OCI-LY7 (cell line): Measurements from ENCODE around the gene THOP1. TPM values are rescaled to one million over a fixed set of nuclear protein-coding genes. Genes with fewer than 3 reads are reported as not detected.

Experiments
- BruUV-seq: library from RNA; stranded (reverse); fragments of 400-500 nt; replicated peaks from 2 replicates; lab custom pipeline; 2021; lab: Mats Ljungman, UMichigan
- CTCF ChIA-PET: fragments of 300-600 bp; sonication (Branson Sonifier 250); formaldehyde crosslinking; loops from one replicate; lab custom pipeline; 2022; ENCODE audit warnings: antibody characterized with exemption; ENCODE audit not compliant: unreplicated experiment; lab: Charles Lee
- POLR2A ChIA-PET: fragments of 300-600 bp; sonication (Branson Sonifier 250); formaldehyde crosslinking; loops from one replicate; lab custom pipeline; 2022; ENCODE audit warnings: antibody characterized with exemption; lab: Charles Lee
- DNase-seq: peaks from one replicate; pipeline ENCODE4 v3.0.0-alpha.2; 2015; ENCODE audit warnings: low spot score
- H2AFZ ChIP-seq: fragments of 200-600 bp; sonication (generic), shearing (Covaris generic); 2 replicates; pipeline ENCODE4 v1.6.1; 2014; ENCODE audit warnings: mild to moderate bottlenecking, antibody characterized with exemption, low read length, moderate library complexity
- H3K27ac ChIP-seq: fragments of 200-600 bp; sonication (generic); 2 replicates; pipeline ENCODE4 v1.5.1; 2014; ENCODE audit warnings: mixed run types, low read depth, mild to moderate bottlenecking, moderate library complexity, low read length, inconsistent platforms; ENCODE audit not compliant: poor library complexity, severe bottlenecking
- H3K36me3 ChIP-seq: fragments of 200-600 bp; sonication (generic); 2 replicates; pipeline ENCODE4 v1.6.1; 2014; ENCODE audit warnings: mild to moderate bottlenecking, antibody characterized with exemption, low read length, moderate library complexity, mixed read lengths; ENCODE audit not compliant: insufficient read depth
- H3K4me1 ChIP-seq: fragments of 200-600 bp; sonication (generic); 2 replicates; pipeline ENCODE4 v1.5.1; 2014; ENCODE audit warnings: mild to moderate bottlenecking, low read length; ENCODE audit not compliant: insufficient read depth, poor library complexity, severe bottlenecking
- H3K4me2 ChIP-seq: fragments of 200-600 bp; sonication (generic); 2 replicates; pipeline ENCODE4 v1.6.1; 2014; ENCODE audit warnings: mild to moderate bottlenecking, low read length
- H3K4me3 ChIP-seq: fragments of 200-600 bp; sonication (generic); 2 replicates; pipeline ENCODE4 v1.5.1; 2014; ENCODE audit warnings: mild to moderate bottlenecking, low read depth, low read length; ENCODE audit not compliant: poor library complexity, severe bottlenecking
- H3K79me2 ChIP-seq: fragments of 200-600 bp; sonication (generic); 2 replicates; pipeline ENCODE4 v1.6.1; 2016; ENCODE audit warnings: low read depth, mild to moderate bottlenecking, low read length, moderate library complexity, mixed read lengths; ENCODE audit not compliant: insufficient read depth
- H3K9me2 ChIP-seq: fragments of 200-600 bp; sonication (generic); 2 replicates; pipeline ENCODE4 v1.6.1; 2016; ENCODE audit warnings: mild to moderate bottlenecking, low read length, mixed read lengths; ENCODE audit not compliant: insufficient read depth
- H3K9me3 ChIP-seq: fragments of 200-600 bp; sonication (generic); 2 replicates; pipeline ENCODE4 v1.6.1; 2014; ENCODE audit warnings: mild to moderate bottlenecking, mixed run types, low read length, mixed read lengths
- H4K20me1 ChIP-seq: fragments of 200-600 bp; sonication (generic); 2 replicates; pipeline ENCODE4 v1.6.1; 2014; ENCODE audit warnings: mild to moderate bottlenecking, antibody characterized with exemption, low read length, moderate library complexity, mixed read lengths; ENCODE audit not compliant: insufficient read depth
- CTCF ChIP-seq: fragments of 200-600 bp; sonication (generic); conservative IDR thresholded peaks from 2 replicates; pipeline ENCODE4 v1.5.1; 2014; ENCODE audit warnings: mild to moderate bottlenecking, antibody characterized with exemption, low read length, moderate library complexity, mixed read lengths
- EZH2phosphoT487 ChIP-seq: fragments of 200-600 bp; sonication (generic); IDR thresholded peaks from 2 replicates; pipeline ENCODE4 v1.6.1; 2018; ENCODE audit warnings: low read depth, borderline replicate concordance, mild to moderate bottlenecking, mixed run types, antibody characterized with exemption, low read length, moderate library complexity, mixed read lengths
- intact Hi-C: fragments of 100-400 bp; cut with micrococcal nuclease; formaldehyde crosslinking; loops from one replicate; pipeline ENCODE4 v1.10.0; 2022; ENCODE audit not compliant: unreplicated experiment
- total RNA-seq, 2 experiments: library from RNA; depleted of rRNA in 1 of 2; stranded (reverse); fragments of >200 nt in 1 of 2; shearing (Covaris generic) in 1 of 2; gene quantifications; 2 replicates each; pipeline ENCODE4 v1.2.3, GENCODE V29; 2014 to 2022

The THOP1 gene
- total RNA-seq, 2 experiments from 2014 or later = 170 to 191 TPM

GRCh38 chr19:2858864-2859263 is 73.6 kb downstream of the THOP1 start:
- POLR2A ChIA-PET = no interaction called here
- H3K4me2 ChIP-seq = no peak overlapping the region
- no peaks in the 10 kb centered on the region for H3K9me2 ChIP-seq
- no peak overlapping the region for H2AFZ ChIP-seq
- CTCF ChIA-PET = no interaction called here
- H3K79me2 ChIP-seq = no peaks in the 10 kb centered on the region
- TF ChIP-seq EZH2phosphoT487 (no peak), CTCF (no peak)
- no peaks in the 10 kb centered on the region for H3K9me3 ChIP-seq
- H3K4me1 ChIP-seq = peaks cover 3% of the 10 kb centered on the region
- no peaks in the 10 kb centered on the region for H4K20me1 ChIP-seq
- intact Hi-C loops = no loop called here
- H3K36me3 ChIP-seq = peaks cover 11% of the 10 kb centered on the region
- no TSS peak for BruUV-seq
- no peak overlapping the region for H3K4me3 ChIP-seq
- no peak for DNase-seq
- H3K27ac ChIP-seq = no peak overlapping the region

GRCh38 chr19:2863816-2864215 is 78.5 kb downstream of the THOP1 start:
- no peak overlapping the region for H2AFZ ChIP-seq
- ChIA-PET CTCF (no interaction called here), POLR2A (no interaction called here)
- no peaks in the 10 kb centered on the region for H4K20me1 ChIP-seq
- DNase-seq = no peak
- no peaks in the 10 kb centered on the region for H3K4me1 ChIP-seq
- H3K79me2 ChIP-seq = no peaks in the 10 kb centered on the region
- intact Hi-C loops = no loop called here
- no peak overlapping the region for H3K27ac ChIP-seq
- TF ChIP-seq CTCF (no peak), EZH2phosphoT487 (no peak)
- no peak overlapping the region for H3K4me3 ChIP-seq
- no peaks in the 10 kb centered on the region for H3K9me2 ChIP-seq
- no TSS peak for BruUV-seq
- no peaks in the 10 kb centered on the region for H3K9me3 ChIP-seq
- H3K4me2 ChIP-seq = no peak overlapping the region
- H3K36me3 ChIP-seq = no peaks in the 10 kb centered on the region

Other genes with a start within 250 kb of the THOP1 start
- 14.2 and 15.3 TPM in 2 replicates for gene GNG7, start 82.8 kb upstream of the THOP1 start, total RNA-seq (2014; rRNA removed; shearing (Covaris generic))
- 13.9 and 15.6 TPM in 2 replicates for gene GNG7, start 82.8 kb upstream of the THOP1 start, total RNA-seq (2022)
- gene DIRAS1, start 64.1 kb upstream of the THOP1 start, total RNA-seq (2014; rRNA removed; shearing (Covaris generic)) = 0.10 TPM in 1 of 2 replicates, not detected in the other
- 0.52 TPM in 1 of 2 replicates, not detected in the other for gene DIRAS1, start 64.1 kb upstream of the THOP1 start, total RNA-seq (2022)
- 33.3 and 45.6 TPM in 2 replicates for gene SLC39A3, start 45.5 kb upstream of the THOP1 start, total RNA-seq (2014; rRNA removed; shearing (Covaris generic))
- 38.6 and 46.8 TPM in 2 replicates for gene SLC39A3, start 45.5 kb upstream of the THOP1 start, total RNA-seq (2022)
- gene SGTA, start 2.2 kb upstream of the THOP1 start, total RNA-seq (2014; rRNA removed; shearing (Covaris generic)) = 67.5 and 82.4 TPM in 2 replicates
- gene SGTA, start 2.2 kb upstream of the THOP1 start, total RNA-seq (2022) = 68.2 and 70.9 TPM in 2 replicates
- gene ZNF554, start 34.4 kb downstream of the THOP1 start, total RNA-seq (2014; rRNA removed; shearing (Covaris generic)) = 1.6 and 4.4 TPM in 2 replicates
- gene ZNF554, start 34.4 kb downstream of the THOP1 start, total RNA-seq (2022) = 3.7 and 3.9 TPM in 2 replicates
- gene ZNF555, start 56.0 kb downstream of the THOP1 start, total RNA-seq (2014; rRNA removed; shearing (Covaris generic)) = 2.4 and 2.8 TPM in 2 replicates
- 5.1 and 6.9 TPM in 2 replicates for gene ZNF555, start 56.0 kb downstream of the THOP1 start, total RNA-seq (2022)
- 0.09 and 0.15 TPM in 2 replicates for gene ZNF556, start 81.8 kb downstream of the THOP1 start, total RNA-seq (2014; rRNA removed; shearing (Covaris generic))
- not detected in 2 replicates for gene ZNF556, start 81.8 kb downstream of the THOP1 start, total RNA-seq (2022)
- 7.4 and 7.7 TPM in 2 replicates for gene ZNF57, start 115.4 kb downstream of the THOP1 start, total RNA-seq (2014; rRNA removed; shearing (Covaris generic))
- gene ZNF57, start 115.4 kb downstream of the THOP1 start, total RNA-seq (2022) = 4.3 and 6.6 TPM in 2 replicates
- 4.8 and 5.4 TPM in 2 replicates for gene ZNF77, start 159.5 kb downstream of the THOP1 start, total RNA-seq (2014; rRNA removed; shearing (Covaris generic))
- gene ZNF77, start 159.5 kb downstream of the THOP1 start, total RNA-seq (2022) = 6.8 TPM in 2 replicates
- gene TLE6, start 192.1 kb downstream of the THOP1 start, total RNA-seq (2014; rRNA removed; shearing (Covaris generic)) = 15.9 and 16.4 TPM in 2 replicates
- gene TLE6, start 192.1 kb downstream of the THOP1 start, total RNA-seq (2022) = 21.5 and 23.0 TPM in 2 replicates
- gene TLE2, start 243.8 kb downstream of the THOP1 start, total RNA-seq (2014; rRNA removed; shearing (Covaris generic)) = 1.6 and 1.7 TPM in 2 replicates
- 1.1 and 1.2 TPM in 2 replicates for gene TLE2, start 243.8 kb downstream of the THOP1 start, total RNA-seq (2022)